Tibial nerve (tissue), 4 donors: ENCODE results near the gene JPH2. TPM values are rescaled to one million over a fixed set of nuclear protein-coding genes. Genes with fewer than 3 reads are reported as not detected.

Experiments
- DNase-seq, 2 donors: peaks; one replicate each; pipeline ENCODE4 v3.0.0-alpha.2; 2019; ENCODE audit warnings: low spot score in 2 of 2
- H3K27ac ChIP-seq, 4 donors: fragments of 200-600 bp; sonication (generic) in 3 of 4; one replicate each; pipeline ENCODE4 v1.5.1; 2017 to 2019; ENCODE audit warnings: mild to moderate bottlenecking in 1 of 4
- H3K27me3 ChIP-seq, 2 donors: fragments of 200-600 bp; sonication (generic) in 1 of 2; one replicate each; pipeline versions ENCODE4 v1.5.1 to v1.6.0; 2017 to 2019
- H3K36me3 ChIP-seq, 3 donors: fragments of 200-600 bp; sonication (generic); one replicate each; pipeline ENCODE4 v1.5.1; 2018 to 2019
- H3K4me1 ChIP-seq, 4 donors: fragments of 200-600 bp; sonication (generic) in 3 of 4; one replicate each; pipeline ENCODE4 v1.5.1; 2017 to 2019
- H3K4me3 ChIP-seq, 4 donors: fragments of 200-600 bp; sonication (generic) in 3 of 4; one replicate each; pipeline ENCODE4 v1.5.1; 2017 to 2019; ENCODE audit warnings: mild to moderate bottlenecking in 1 of 4, moderate library complexity in 1 of 4
- H3K9me3 ChIP-seq, 4 donors: fragments of 200-600 bp; sonication (generic) in 3 of 4; one replicate each; pipeline ENCODE4 v1.5.1; 2017 to 2019
- EP300 ChIP-seq, 2 donors: sonication (generic); formaldehyde crosslinking; IDR thresholded peaks; one replicate each; pipeline ENCODE4 v1.6.1; 2017; ENCODE audit warnings: antibody characterized with exemption in 2 of 2, mild to moderate bottlenecking in 1 of 2
- POLR2A ChIP-seq, 2 donors: fragments of 450-650 bp; IDR thresholded peaks; one replicate each; pipeline ENCODE4 v1.6.1; 2017; ENCODE audit warnings: antibody characterized with exemption in 2 of 2, mild to moderate bottlenecking in 2 of 2, moderate library complexity in 2 of 2
- WGBS, 2 donors: methylation state at CpG; one replicate each; pipeline ENCODE4 v1.1.5; 2018; 5-methylcytosine and 5-hydroxymethylcytosine counted together
- total RNA-seq, 4 donors: library from RNA; depleted of rRNA; stranded (reverse); fragments of >200 nt; gene quantifications; one replicate each; pipeline ENCODE4 v1.1.0, GENCODE V29; 2016
- TF ChIP-seq, protein P1 (sequence below), 5 experiments: fragments of 200-600 bp in 3 of 5; fragments of 450-650 bp in 2 of 5; sonication (generic) in 3 of 5; IDR thresholded peaks; one replicate each; pipeline ENCODE4 v1.5.1; 2016 to 2019; ENCODE audit warnings: antibody characterized with exemption in 5 of 5, mild to moderate bottlenecking in 3 of 5, moderate library complexity in 2 of 5

Gene JPH2
- total RNA-seq, 4 donors from 2014 or later: 3.1 to 6.3 (median 5.3) TPM

DNA sequence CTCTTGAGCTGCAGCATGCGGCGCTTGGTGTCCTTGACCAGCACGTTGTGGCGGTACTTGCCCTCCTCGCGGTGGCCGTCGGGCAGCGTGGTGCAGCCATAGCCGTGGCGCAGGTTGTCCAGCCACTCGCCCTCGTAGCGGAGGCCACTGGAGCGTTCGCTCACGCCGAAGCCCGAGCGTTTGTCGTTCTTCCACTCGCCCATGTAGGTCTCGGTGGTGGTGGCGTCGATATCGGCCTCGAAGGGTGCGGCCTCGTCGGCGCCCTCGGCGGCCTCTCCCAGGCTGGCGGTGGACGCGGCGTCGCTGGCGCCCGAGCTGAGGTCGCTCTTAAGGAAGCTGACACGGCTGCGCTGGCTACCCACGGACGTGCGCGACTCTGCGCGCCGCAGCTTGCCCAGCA lies 27.3 kb downstream of the JPH2 start:
- Histone ChIP-seq H3K27me3 (no peaks in the 10 kb centered on the region), H3K36me3 (no peaks in the 10 kb centered on the region), H3K4me3 (no peak overlapping the region), H3K9me3 (peaks cover 0 to 7% (median 0%) of the 10 kb centered on the region in 4 donors), H3K4me1 (no peaks in the 10 kb centered on the region), H3K27ac (no peak overlapping the region)
- TF ChIP-seq, protein P1, sequence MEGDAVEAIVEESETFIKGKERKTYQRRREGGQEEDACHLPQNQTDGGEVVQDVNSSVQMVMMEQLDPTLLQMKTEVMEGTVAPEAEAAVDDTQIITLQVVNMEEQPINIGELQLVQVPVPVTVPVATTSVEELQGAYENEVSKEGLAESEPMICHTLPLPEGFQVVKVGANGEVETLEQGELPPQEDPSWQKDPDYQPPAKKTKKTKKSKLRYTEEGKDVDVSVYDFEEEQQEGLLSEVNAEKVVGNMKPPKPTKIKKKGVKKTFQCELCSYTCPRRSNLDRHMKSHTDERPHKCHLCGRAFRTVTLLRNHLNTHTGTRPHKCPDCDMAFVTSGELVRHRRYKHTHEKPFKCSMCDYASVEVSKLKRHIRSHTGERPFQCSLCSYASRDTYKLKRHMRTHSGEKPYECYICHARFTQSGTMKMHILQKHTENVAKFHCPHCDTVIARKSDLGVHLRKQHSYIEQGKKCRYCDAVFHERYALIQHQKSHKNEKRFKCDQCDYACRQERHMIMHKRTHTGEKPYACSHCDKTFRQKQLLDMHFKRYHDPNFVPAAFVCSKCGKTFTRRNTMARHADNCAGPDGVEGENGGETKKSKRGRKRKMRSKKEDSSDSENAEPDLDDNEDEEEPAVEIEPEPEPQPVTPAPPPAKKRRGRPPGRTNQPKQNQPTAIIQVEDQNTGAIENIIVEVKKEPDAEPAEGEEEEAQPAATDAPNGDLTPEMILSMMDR (IDR thresholded peaks at IDR 0.05): no peak
- TF ChIP-seq EP300 (IDR thresholded peaks at IDR 0.05) (no peak), POLR2A (IDR thresholded peaks at IDR 0.05) (no peak)
- 74 to 81% methylated on average over 45 to 46 of the region's 50 CpGs for WGBS, 2 donors
- no peak for DNase-seq

DNA sequence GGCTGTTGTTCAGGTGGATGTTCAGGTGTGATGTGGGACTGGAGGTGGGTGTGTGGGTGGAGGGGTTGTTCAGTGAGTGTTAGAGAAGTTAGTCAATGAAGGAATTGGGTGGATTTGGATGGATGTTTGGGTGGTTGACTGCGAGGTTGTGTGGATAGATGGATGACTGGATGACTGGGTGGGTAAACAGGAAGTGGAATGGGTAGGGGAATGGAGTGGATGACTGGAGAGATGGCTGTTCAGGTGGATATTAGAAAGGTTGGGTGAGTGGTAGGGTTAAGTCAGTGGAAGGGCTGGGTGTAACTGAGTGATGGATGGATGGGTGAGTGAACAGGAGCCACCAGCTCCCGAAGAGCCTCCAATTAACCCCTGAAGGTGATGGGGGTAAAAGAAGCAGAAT lies 27.9 kb downstream of the JPH2 start:
- WGBS, 2 donors: 76 to 92% methylated on average over 2 of the region's 2 CpGs
- Histone ChIP-seq H3K36me3 (no peaks in the 10 kb centered on the region), H3K27me3 (no peaks in the 10 kb centered on the region), H3K4me3 (no peak overlapping the region), H3K27ac (no peak overlapping the region), H3K4me1 (no peaks in the 10 kb centered on the region), H3K9me3 (peaks cover 0 to 7% (median 0%) of the 10 kb centered on the region in 4 donors)
- no peak for DNase-seq
- no peak for TF ChIP-seq EP300 (IDR thresholded peaks at IDR 0.05)
- TF ChIP-seq POLR2A (IDR thresholded peaks at IDR 0.05): no peak
- TF ChIP-seq, protein P1 (IDR thresholded peaks at IDR 0.05): no peak

DNA sequence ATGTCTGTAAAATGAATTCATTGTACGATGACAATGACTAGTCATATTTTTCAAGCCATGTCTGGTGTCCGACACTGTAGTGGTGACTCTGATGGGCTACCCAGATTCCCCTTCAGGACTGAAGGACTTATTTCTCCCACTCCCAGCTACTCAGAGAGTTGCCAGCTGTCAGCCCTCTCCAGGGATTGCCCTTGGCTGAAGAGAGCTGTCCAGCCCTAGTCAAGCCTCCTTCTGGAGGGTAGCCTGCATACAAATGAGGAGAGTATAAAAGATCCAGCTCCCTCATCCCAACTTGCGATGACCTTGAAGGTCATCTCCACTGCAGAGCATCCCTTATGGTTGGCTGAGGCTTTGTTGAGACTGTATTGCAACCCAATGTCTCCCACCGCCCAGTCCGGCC lies 29.9 kb downstream of the JPH2 start:
- no peak overlapping the region for H3K4me3 ChIP-seq
- 80 to 91% methylated on average over 5 of the region's 5 CpGs for WGBS, 2 donors
- H3K4me1 ChIP-seq: no peaks in the 10 kb centered on the region
- H3K27ac ChIP-seq: no peak overlapping the region
- H3K27me3 ChIP-seq: no peaks in the 10 kb centered on the region
- H3K9me3 ChIP-seq: peaks cover 0 to 7% (median 0%) of the 10 kb centered on the region in 4 donors
- H3K36me3 ChIP-seq: no peaks in the 10 kb centered on the region
- no peak for DNase-seq
- TF ChIP-seq, protein P1 (IDR thresholded peaks at IDR 0.05): no peak
- TF ChIP-seq POLR2A (IDR thresholded peaks at IDR 0.05) (no peak), EP300 (IDR thresholded peaks at IDR 0.05) (no peak)

DNA sequence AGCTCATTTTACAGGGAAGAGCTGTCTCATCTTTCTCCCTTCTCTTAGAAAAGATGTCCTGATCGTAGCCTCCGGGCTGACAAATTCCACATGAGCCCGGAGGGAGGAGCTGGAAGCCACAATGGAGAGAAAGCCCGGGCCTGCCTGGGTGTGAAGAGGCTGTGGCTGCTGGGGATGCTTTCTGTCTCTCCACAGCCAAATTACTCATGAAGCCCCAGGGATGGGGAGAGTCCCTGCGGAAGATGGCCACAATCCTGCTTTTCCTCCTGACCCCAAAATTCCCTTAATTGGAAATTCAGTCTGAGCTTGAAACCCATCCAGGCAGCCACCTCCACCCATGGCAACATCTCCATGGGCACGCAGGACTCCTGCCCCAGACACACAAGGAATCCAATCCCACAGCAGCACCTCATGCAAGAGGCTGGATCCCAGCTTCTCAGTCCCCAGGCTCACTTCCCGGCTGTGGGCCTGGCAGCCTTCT lies 32.4 kb downstream of the JPH2 start:
- TF ChIP-seq EP300 (IDR thresholded peaks at IDR 0.05): no peak
- TF ChIP-seq, protein P1 (IDR thresholded peaks at IDR 0.05): no peak
- TF ChIP-seq POLR2A (IDR thresholded peaks at IDR 0.05): no peak
- WGBS, 2 donors: 44 to 50% methylated on average over 7 of the region's 7 CpGs
- no peak for DNase-seq

DNA sequence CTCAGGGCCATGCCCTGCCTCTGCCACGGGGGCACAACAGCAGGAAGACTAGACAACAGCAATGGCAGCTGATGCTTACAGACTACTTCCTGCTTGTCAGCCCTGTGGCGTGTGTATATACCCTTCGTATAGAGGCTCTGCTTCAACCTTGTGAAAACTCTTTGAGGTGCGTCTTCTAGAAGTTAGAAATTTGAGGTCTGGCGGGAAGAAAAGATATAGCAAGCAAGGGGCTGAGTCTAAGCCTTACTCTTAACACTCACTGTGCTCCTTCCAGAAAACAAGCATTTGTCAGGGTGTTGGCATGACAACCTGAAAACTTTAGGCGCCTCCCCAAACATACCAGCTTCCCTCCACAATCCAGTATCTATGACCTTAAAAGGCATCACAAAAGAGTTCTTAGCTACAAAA lies 33.3 kb downstream of the JPH2 start:
- Histone ChIP-seq H3K36me3 (no peaks in the 10 kb centered on the region), H3K4me3 (no peak overlapping the region), H3K27ac (no peak overlapping the region), H3K4me1 (no peaks in the 10 kb centered on the region), H3K9me3 (peaks cover 0 to 11% (median 0%) of the 10 kb centered on the region in 4 donors), H3K27me3 (no peaks in the 10 kb centered on the region)
- DNase-seq: no peak
- TF ChIP-seq EP300 (IDR thresholded peaks at IDR 0.05): no peak
- no peak for TF ChIP-seq POLR2A (IDR thresholded peaks at IDR 0.05)
- TF ChIP-seq, protein P1 (IDR thresholded peaks at IDR 0.05): no peak
- WGBS, 2 donors: 54 to 62% methylated on average over 6 of the region's 6 CpGs

More for the DNA sequence above, 32.4 kb downstream of the JPH2 start:
- no peaks in the 10 kb centered on the region for H3K36me3 ChIP-seq
- no peaks in the 10 kb centered on the region for H3K27me3 ChIP-seq
- peaks cover 0 to 7% (median 0%) of the 10 kb centered on the region in 4 donors for H3K9me3 ChIP-seq
- H3K4me3 ChIP-seq: no peak overlapping the region
- no peaks in the 10 kb centered on the region for H3K4me1 ChIP-seq
- H3K27ac ChIP-seq: no peak overlapping the region
